Measurements from ENCODE around the gene TLK1. TPM values are rescaled to one million over a fixed set of nuclear protein-coding genes. Genes with fewer than 3 reads are reported as not detected.

TLK1 gene
- total and polyA plus RNA-seq, 2 donors (not counting 3 experiments of a cell fraction or from before 2014, with no cell fraction given), result 5.8 to 62.7 TPM

DNA sequence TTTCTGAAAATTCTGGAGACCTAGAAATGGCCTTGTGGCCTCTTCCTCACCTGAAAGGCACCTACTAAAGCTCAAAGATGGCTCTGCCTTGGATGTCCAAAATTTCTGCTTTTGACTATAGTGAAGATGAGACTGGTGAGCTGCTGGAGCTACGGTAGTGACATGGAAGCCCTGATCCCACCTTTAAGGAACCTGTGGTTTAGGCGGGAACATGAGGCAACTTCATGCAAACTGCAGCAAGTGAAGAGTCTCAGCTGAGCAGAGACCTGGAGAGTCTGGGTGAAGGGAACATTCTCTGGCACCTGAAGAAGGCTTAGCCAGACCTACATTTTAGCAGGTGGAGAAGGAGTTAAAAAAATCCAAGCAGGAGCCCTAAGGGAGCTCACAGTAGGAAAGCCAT, 191.7 kb downstream of the TLK1 start:
- no peak overlapping the region for H2AFZ ChIP-seq (ENCODE audit: low read depth, low read length)
- no TSS peak for BruUV-seq (replicated peaks)
- ChIA-PET POLR2A (no interaction called here), CTCF (interaction anchor here (1.0 to 1.9 kb wide), 2 partner anchors 190 to 448 kb away, joined by 3 to 6 read pairs; no protein-coding TSS in a partner anchor)
- H3K9ac ChIP-seq (replicated peaks; ENCODE audit: extremely low read depth, insufficient read depth, low read length), result no peak overlapping the region
- H3K36me3 ChIP-seq (ENCODE audit: control insufficient read depth in 2 of 2, extremely low read depth in 1 of 2, insufficient read depth in 2 of 2, low read length in 2 of 2), result peaks cover 12 to 20% of the 10 kb centered on the region in 2 experiments
- FAIRE-seq (no peak), DNase-seq (ENCODE audit: low read depth, low spot score) (no peak)
- no peak overlapping the region for H3K4me2 ChIP-seq (ENCODE audit: insufficient read depth, low read length)
- no peak for TF ChIP-seq GATA2 (IDR thresholded peaks at IDR 0.05; ENCODE audit: insufficient read depth, insufficient read length, low read depth, low read length)
- dilution Hi-C loops (cut with MboI; ENCODE audit: extremely low pct_ligation_motif_present, low sequenced_read_pairs), result no loop called here
- intact Hi-C loops (cut with micrococcal nuclease), result no loop called here
- no peak overlapping the region for H3K27ac ChIP-seq (ENCODE audit: insufficient read depth, low read depth, low read length)
- H3K4me3 ChIP-seq (replicated peaks in 1 of 3; ENCODE audit: insufficient read depth in 1 of 3, low read depth in 1 of 3, low read length in 3 of 3), result no peak overlapping the region
- H3K9me3 ChIP-seq (replicated peaks; ENCODE audit: control insufficient read depth, insufficient read depth, low read length), result no peaks in the 10 kb centered on the region
- H3K27me3 ChIP-seq (ENCODE audit: control insufficient read depth in 2 of 2, insufficient read depth in 2 of 2, low read length in 2 of 2), result no peaks in the 10 kb centered on the region
- H4K20me1 ChIP-seq (replicated peaks; ENCODE audit: control insufficient read depth, extremely low read depth, insufficient read depth, low read length), result no peaks in the 10 kb centered on the region
- peaks cover 6% of the 10 kb centered on the region for H3K4me1 ChIP-seq (ENCODE audit: control insufficient read depth, extremely low read depth, insufficient read depth, low read length)
- H3K9me1 ChIP-seq (replicated peaks; ENCODE audit: control insufficient read depth, extremely low read depth, insufficient read depth, low read length), result no peaks in the 10 kb centered on the region
- H3K79me2 ChIP-seq (ENCODE audit: control insufficient read depth, insufficient read depth, low read length), result no peaks in the 10 kb centered on the region

DNA sequence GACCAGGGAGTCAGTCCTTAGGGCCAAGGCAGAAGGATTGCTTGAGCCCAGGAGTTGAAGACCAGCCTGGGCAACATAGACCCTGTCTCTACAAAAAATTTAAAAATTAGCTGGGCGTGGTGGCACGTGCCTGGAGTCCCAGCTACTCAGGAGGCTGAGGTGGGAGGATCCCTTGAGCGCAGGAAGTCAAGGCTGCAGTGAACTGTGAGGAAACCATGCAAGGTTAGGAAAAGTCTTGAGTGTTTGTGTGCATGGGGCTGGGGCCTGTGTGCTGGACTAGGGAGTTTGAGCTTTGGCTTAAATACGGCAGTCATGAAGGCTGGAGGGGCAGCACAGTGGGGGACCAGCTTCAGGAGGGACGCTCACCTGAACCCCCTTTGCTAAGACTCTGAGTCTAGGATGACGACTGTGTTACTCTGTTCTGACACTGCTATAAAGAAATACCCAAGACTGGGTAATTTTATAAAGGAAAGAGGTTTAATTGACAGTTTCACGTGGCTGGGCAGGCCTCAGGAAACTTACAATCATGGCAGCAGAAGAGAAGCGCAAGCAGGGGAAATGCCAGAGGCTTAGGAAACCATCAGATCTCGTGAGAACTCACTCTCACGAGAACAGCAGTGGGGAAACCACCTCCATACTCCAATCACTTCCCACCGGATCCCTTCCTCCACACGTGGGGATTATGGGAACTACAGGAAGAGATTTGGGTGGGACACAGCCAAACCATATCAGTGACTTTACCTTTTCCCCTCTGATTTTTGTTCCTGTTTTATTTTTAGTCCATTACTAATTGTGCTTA, 192.3 kb downstream of the TLK1 start:
- TF ChIP-seq POLR2A (IDR thresholded peaks at IDR 0.05; ENCODE audit: low read depth, low read length), result no peak
- TF ChIP-seq JUN (IDR thresholded peaks at IDR 0.05; ENCODE audit: borderline replicate concordance, insufficient read depth, insufficient read length, low read depth), result no peak
- TF ChIP-seq FOS (IDR thresholded peaks at IDR 0.05; ENCODE audit: borderline replicate concordance, insufficient read depth, low read length), result no peak
- TF ChIP-seq, protein P1, sequence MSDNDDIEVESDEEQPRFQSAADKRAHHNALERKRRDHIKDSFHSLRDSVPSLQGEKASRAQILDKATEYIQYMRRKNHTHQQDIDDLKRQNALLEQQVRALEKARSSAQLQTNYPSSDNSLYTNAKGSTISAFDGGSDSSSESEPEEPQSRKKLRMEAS (IDR thresholded peaks at IDR 0.05; ENCODE audit: insufficient read depth, insufficient read length), result no peak
- H3K27me3 ChIP-seq (ENCODE audit: control insufficient read depth in 2 of 2, insufficient read depth in 2 of 2, low read length in 2 of 2), result no peaks in the 10 kb centered on the region
- no peak for FAIRE-seq
- intact Hi-C loops (cut with micrococcal nuclease), result no loop called here
- H3K4me2 ChIP-seq (ENCODE audit: insufficient read depth, low read length), result no peak overlapping the region
- ChIA-PET CTCF (interaction anchor here (0.6 to 1.9 kb wide), 3 partner anchors 20 to 448 kb away, joined by 3 to 6 read pairs (median 3); no protein-coding TSS in a partner anchor), POLR2A (no interaction called here)
- H2AFZ ChIP-seq (ENCODE audit: low read depth, low read length), result no peak overlapping the region
- DNase-seq (ENCODE audit: low read depth, low spot score), result no peak
- no peak overlapping the region for H3K9ac ChIP-seq (replicated peaks; ENCODE audit: extremely low read depth, insufficient read depth, low read length)
- peaks cover 5% of the 10 kb centered on the region for H3K4me1 ChIP-seq (ENCODE audit: control insufficient read depth, extremely low read depth, insufficient read depth, low read length)
- BruUV-seq (replicated peaks), result no TSS peak
- no peaks in the 10 kb centered on the region for H3K9me3 ChIP-seq (replicated peaks; ENCODE audit: control insufficient read depth, insufficient read depth, low read length)
- peaks cover 15 to 23% of the 10 kb centered on the region in 2 experiments for H3K36me3 ChIP-seq (ENCODE audit: control insufficient read depth in 2 of 2, extremely low read depth in 1 of 2, insufficient read depth in 2 of 2, low read length in 2 of 2)
- no peak overlapping the region for H3K27ac ChIP-seq (ENCODE audit: insufficient read depth, low read depth, low read length)
- H3K4me3 ChIP-seq (replicated peaks in 1 of 3; ENCODE audit: insufficient read depth in 1 of 3, low read depth in 1 of 3, low read length in 3 of 3), result no peak overlapping the region
- dilution Hi-C loops (cut with MboI; ENCODE audit: extremely low pct_ligation_motif_present, low sequenced_read_pairs), result no loop called here
- no peaks in the 10 kb centered on the region for H4K20me1 ChIP-seq (replicated peaks; ENCODE audit: control insufficient read depth, extremely low read depth, insufficient read depth, low read length)
- no peaks in the 10 kb centered on the region for H3K9me1 ChIP-seq (replicated peaks; ENCODE audit: control insufficient read depth, extremely low read depth, insufficient read depth, low read length)
- no peaks in the 10 kb centered on the region for H3K79me2 ChIP-seq (ENCODE audit: control insufficient read depth, insufficient read depth, low read length)

Data from endothelial cell of umbilical vein (primary cell).